RWPE2 (cell line): ENCODE results near the gene WASF2.

Experiments used
- ATAC-seq: fragments of 200-7000 bp; cut with Tn5 transposase; 3 replicates; pipeline ENCODE4 v1.9.1; 2021; ENCODE audit warnings: low read depth
- DNase-seq: peaks from one replicate; pipeline ENCODE4 v3.0.0-alpha.2; 2020; ENCODE audit warnings: low spot score
- H3K27ac ChIP-seq: fragments of 450-650 bp; 2 replicates; pipeline ENCODE4 v1.5.1; 2017; ENCODE audit warnings: mild to moderate bottlenecking; ENCODE audit not compliant: poor library complexity, severe bottlenecking
- H3K27me3 ChIP-seq: fragments of 250-450 bp; sonication (Bioruptor Pico); 2 replicates; pipeline ENCODE4 v1.5.1; 2021; ENCODE audit warnings: mild to moderate bottlenecking, moderate library complexity; ENCODE audit not compliant: insufficient read depth, poor library complexity, severe bottlenecking
- H3K36me3 ChIP-seq: fragments of 250-450 bp; sonication (Bioruptor Pico); 2 replicates; pipeline ENCODE4 v1.5.1; 2020; ENCODE audit warnings: low read depth, mild to moderate bottlenecking, moderate library complexity
- H3K4me1 ChIP-seq: fragments of 250-450 bp; sonication (Bioruptor Pico); 2 replicates; pipeline ENCODE4 v1.5.1; 2021; ENCODE audit warnings: mild to moderate bottlenecking, moderate library complexity; ENCODE audit not compliant: insufficient read depth, poor library complexity, severe bottlenecking
- H3K4me3 ChIP-seq: fragments of 250-450 bp; sonication (Bioruptor Pico); 2 replicates; pipeline ENCODE4 v1.5.1; 2021; ENCODE audit warnings: mild to moderate bottlenecking, moderate library complexity; ENCODE audit not compliant: severe bottlenecking
- H3K9me3 ChIP-seq: fragments of 250-450 bp; sonication (Bioruptor Pico); 2 replicates; pipeline ENCODE4 v1.5.1; 2021; ENCODE audit warnings: mild to moderate bottlenecking, moderate library complexity; ENCODE audit not compliant: severe bottlenecking
- CTCF ChIP-seq: fragments of 450-650 bp; IDR thresholded peaks from one replicate; pipeline ENCODE4 v1.5.1; 2017; ENCODE audit warnings: mild to moderate bottlenecking, moderate library complexity; ENCODE audit not compliant: poor library complexity, severe bottlenecking

The WASF2 gene

DNA sequence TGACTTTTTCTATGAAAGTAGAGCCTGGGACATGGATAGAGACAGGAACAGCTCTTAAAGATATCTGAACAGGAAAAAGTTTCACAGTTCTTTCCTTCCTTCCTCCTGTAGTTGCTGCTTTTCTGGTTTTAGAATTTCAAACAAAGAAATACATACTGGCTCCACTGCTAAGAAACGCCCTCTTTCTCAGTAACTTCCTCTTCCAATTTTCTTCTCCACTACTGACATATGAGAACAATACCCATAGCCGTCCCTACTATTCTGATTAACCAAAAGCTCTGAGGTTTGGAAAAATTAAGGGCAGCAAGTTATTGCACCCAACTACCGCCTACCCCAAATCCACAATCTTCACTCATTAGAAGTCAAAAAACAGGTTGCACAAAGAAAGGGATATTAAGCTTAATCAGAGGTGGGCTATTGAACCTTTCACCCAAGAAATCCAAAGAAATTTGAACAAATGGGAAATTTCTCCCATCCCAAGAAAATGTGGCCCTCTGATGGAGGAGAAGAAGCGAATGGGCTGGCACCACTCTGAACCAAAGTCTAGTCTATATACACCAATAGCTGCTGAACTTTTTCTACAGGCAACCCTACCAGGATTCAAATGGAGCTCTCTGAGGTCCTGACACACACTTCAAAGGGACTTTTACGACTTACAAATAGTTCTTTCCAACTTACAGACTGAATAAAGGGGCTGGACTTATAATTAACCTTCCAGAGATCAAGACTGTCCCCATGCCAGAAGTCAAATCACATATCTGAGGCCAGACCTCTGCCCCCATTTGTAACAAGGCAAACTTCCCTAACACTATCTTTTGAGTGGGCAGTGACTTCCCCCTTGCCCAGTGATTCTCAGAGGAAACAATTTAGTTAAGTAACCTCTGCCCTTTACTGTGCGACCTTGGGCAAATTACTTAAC, 1.7 kb downstream of the WASF2 start:
- no peak for ATAC-seq
- Histone ChIP-seq H3K27ac (peak overlapping the region; percentile 83), H3K36me3 (peaks cover 17% of the 10 kb centered on the region), H3K27me3 (no peaks in the 10 kb centered on the region), H3K9me3 (no peaks in the 10 kb centered on the region), H3K4me1 (peaks cover 11% of the 10 kb centered on the region), H3K4me3 (peak overlapping the region; percentile 93)
- no peak for TF ChIP-seq CTCF
- DNase-seq = no peak

DNA sequence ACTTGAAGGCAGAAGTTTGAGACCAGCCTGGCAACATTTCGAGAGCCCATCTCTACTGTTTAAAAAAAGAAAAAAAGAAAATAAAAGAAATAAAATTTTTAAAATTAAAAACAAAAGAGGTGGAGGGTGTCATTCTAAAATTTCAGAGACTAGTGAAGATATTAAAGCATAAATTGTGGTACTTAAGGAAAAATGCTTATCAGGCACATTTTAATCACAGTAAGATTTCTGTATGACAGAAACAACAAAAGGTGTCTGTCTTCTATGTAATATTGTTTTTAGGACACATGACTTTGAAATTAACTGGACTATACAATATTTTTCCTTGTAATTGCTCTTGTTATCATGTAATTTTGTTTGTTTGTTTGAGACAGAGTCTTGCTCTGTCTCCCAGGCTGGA, 4.6 kb downstream of the WASF2 start:
- no peak for TF ChIP-seq CTCF
- Histone ChIP-seq H3K27ac (no peak overlapping the region), H3K36me3 (peaks cover 17% of the 10 kb centered on the region), H3K4me1 (peaks cover 26% of the 10 kb centered on the region), H3K27me3 (no peaks in the 10 kb centered on the region), H3K9me3 (no peaks in the 10 kb centered on the region), H3K4me3 (no peak overlapping the region)
- DNase-seq = no peak
- ATAC-seq = no peak

- H3K27ac ChIP-seq = no peak overlapping the region
- H3K4me1 ChIP-seq = peaks cover 26% of the 10 kb centered on the region
Observed at GRCh38 chr1:27483659-27484058, 6.3 kb downstream of the WASF2 start.

DNA sequence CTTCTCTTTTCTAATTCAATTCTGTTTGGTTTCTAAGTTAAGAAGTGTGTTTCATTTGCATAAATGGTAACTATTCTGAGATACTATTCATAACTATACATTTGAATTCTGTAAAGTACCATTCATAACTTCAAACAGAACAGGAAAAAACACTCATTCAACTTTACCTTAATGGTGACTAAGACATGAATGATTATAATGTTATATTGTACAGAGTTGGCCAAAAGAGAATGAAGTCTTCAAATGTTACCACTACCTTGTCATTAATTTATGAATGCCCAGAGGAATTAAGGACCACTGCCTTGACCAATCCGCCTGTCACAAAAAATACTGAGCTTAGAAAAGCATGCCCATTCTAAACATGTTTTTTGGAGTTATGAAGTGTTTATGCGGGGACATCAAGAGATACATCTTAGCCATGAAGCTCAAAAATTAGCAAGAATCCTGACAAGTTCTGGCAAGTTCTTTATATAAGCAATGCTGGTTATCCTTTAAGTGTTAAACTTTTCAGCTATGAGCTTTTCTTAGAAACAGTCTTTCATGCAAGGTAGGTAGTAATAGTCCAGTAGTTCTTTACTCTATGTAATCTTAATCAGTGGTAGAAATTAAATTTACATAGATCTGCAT, 7.9 kb downstream of the WASF2 start:
- no peak for DNase-seq
- ATAC-seq = peak; percentile 33; the same call in 1 of the 3 replicates
- Histone ChIP-seq H3K27ac (peak overlapping the region; percentile 34), H3K27me3 (no peaks in the 10 kb centered on the region), H3K9me3 (no peaks in the 10 kb centered on the region), H3K36me3 (peaks cover 35% of the 10 kb centered on the region), H3K4me3 (no peak overlapping the region), H3K4me1 (peaks cover 27% of the 10 kb centered on the region)
- TF ChIP-seq CTCF = no peak

More at GRCh38 chr1:27483659-27484058, 6.3 kb downstream of the WASF2 start:
- DNase-seq (no peak), ATAC-seq (no peak)
- peaks cover 28% of the 10 kb centered on the region for H3K36me3 ChIP-seq
- no peak for TF ChIP-seq CTCF
- H3K4me3 ChIP-seq = no peak overlapping the region
- no peaks in the 10 kb centered on the region for H3K27me3 ChIP-seq
- H3K9me3 ChIP-seq = no peaks in the 10 kb centered on the region
